Measurements from ENCODE around the gene SIGLEC6.

The SIGLEC6 gene

GRCh38 chr19:51548891-51549305, 17.4 kb upstream of the SIGLEC6 start:
- DNase-seq (ENCODE audit: low read depth, low spot score), result no peak

- DNase-seq (ENCODE audit: low read depth, low spot score), result no peak
Observed at GRCh38 chr19:51548213-51548651, 16.8 kb upstream of the SIGLEC6 start.

GRCh38 chr19:51547397-51548212, 16.1 kb upstream of the SIGLEC6 start:
- no peak for DNase-seq (ENCODE audit: low read depth, low spot score)

- DNase-seq (ENCODE audit: low read depth, low spot score), result peak; percentile 7
Observed at GRCh38 chr19:51546650-51547396, 15.4 kb upstream of the SIGLEC6 start.

- no peak for DNase-seq (ENCODE audit: low read depth, low spot score)
Observed at GRCh38 chr19:51546107-51546649, 14.7 kb upstream of the SIGLEC6 start.

- DNase-seq (ENCODE audit: low read depth, low spot score), result no peak
Observed at GRCh38 chr19:51544038-51544437, 12.6 kb upstream of the SIGLEC6 start.

- DNase-seq (ENCODE audit: low read depth, low spot score), result no peak
Observed at GRCh38 chr19:51542699-51543098, 11.2 kb upstream of the SIGLEC6 start.

GRCh38 chr19:51541458-51542357, 10.2 kb upstream of the SIGLEC6 start:
- peak; percentile 47 for DNase-seq (ENCODE audit: low read depth, low spot score)

GRCh38 chr19:51539821-51540366, 8.4 kb upstream of the SIGLEC6 start:
- no peak for DNase-seq (ENCODE audit: low read depth, low spot score)

GRCh38 chr19:51535535-51535934, 4.1 kb upstream of the SIGLEC6 start:
- DNase-seq (ENCODE audit: low read depth, low spot score), result no peak

GRCh38 chr19:51530616-51531015, 854 bp downstream of the SIGLEC6 start:
- DNase-seq (ENCODE audit: low read depth, low spot score), result no peak

GRCh38 chr19:51529301-51529700, 2.2 kb downstream of the SIGLEC6 start:
- DNase-seq (ENCODE audit: low read depth, low spot score), result no peak

- peak; percentile 25 for DNase-seq (ENCODE audit: low read depth, low spot score)
Observed at GRCh38 chr19:51525651-51526050, 5.8 kb downstream of the SIGLEC6 start.

GRCh38 chr19:51524666-51525264, 6.7 kb downstream of the SIGLEC6 start:
- DNase-seq (ENCODE audit: low read depth, low spot score), result no peak

GRCh38 chr19:51521781-51522180, 9.7 kb downstream of the SIGLEC6 start:
- no peak for DNase-seq (ENCODE audit: low read depth, low spot score)

- no peak for DNase-seq (ENCODE audit: low read depth, low spot score)
Observed at GRCh38 chr19:51521357-51521756, 10.1 kb downstream of the SIGLEC6 start.

GRCh38 chr19:51520728-51521127, 10.7 kb downstream of the SIGLEC6 start:
- DNase-seq (ENCODE audit: low read depth, low spot score), result no peak

- peak; percentile 34 for DNase-seq (ENCODE audit: low read depth, low spot score)
Observed at GRCh38 chr19:51514866-51515481, 16.5 kb downstream of the SIGLEC6 start.

GRCh38 chr19:51513968-51514367, 17.5 kb downstream of the SIGLEC6 start:
- DNase-seq (ENCODE audit: low read depth, low spot score), result no peak

- DNase-seq (ENCODE audit: low read depth, low spot score), result peak; percentile 34
Observed at GRCh38 chr19:51511353-51511752, 20.1 kb downstream of the SIGLEC6 start.
